ENCODE measurements around the gene CLDN19.

The CLDN19 gene

DNA sequence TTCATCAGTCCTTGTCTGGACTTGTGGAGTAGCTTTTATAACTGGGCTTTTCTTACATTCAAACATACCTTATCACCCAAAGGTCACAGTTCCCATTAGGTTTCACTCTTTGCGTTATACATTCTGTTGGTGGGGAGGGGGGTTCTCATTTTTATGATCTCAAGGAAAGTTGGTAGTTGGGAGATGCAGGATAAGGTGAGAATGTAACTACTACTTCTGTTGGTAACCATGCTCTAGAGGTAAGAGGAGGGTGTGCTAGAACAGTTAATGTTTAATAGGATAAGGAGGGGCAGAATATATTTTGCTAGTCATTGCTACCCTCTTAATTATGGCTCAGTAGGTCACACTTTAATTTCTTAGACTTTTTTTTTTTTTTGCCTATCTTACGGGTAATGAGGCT lies 47.1 kb downstream of the CLDN19 start:
- DNase-seq = no peak

DNA sequence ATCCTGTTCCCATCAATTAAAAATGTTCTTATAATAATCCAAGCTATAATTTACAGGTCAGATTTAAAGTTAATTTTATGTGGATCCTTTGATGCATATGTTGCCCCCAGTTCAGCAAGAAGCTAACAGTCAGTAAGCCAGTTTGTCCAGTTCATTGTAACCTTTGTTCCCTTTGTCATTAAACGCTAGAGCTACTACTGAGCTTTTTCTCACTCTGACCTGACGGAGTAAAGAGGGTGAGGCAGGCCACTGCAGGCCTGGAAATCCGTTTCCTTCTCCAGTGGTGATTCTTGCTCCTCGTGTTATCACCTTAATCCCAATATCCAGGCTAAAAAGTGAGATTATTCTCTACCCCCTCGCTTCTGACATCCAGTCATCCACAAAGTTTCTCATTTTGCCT lies 47.6 kb downstream of the CLDN19 start:
- DNase-seq = no peak

DNA sequence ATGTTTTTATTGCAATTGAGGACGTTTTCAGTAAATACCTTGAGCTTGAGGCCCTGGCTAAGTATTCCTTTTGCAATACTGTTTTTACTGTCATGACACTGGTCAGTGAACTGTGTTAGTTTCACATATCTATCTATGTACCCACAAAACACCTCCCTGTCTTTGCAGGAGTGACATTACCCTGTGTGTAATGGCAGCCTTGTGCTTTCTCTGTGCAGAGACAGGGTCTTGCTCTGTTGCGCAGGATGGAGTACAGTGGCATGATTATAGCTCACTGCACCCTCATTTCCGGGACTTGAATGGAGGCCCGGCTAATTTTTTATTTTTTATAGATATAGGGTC lies 48.9 kb downstream of the CLDN19 start:
- DNase-seq = no peak

DNA sequence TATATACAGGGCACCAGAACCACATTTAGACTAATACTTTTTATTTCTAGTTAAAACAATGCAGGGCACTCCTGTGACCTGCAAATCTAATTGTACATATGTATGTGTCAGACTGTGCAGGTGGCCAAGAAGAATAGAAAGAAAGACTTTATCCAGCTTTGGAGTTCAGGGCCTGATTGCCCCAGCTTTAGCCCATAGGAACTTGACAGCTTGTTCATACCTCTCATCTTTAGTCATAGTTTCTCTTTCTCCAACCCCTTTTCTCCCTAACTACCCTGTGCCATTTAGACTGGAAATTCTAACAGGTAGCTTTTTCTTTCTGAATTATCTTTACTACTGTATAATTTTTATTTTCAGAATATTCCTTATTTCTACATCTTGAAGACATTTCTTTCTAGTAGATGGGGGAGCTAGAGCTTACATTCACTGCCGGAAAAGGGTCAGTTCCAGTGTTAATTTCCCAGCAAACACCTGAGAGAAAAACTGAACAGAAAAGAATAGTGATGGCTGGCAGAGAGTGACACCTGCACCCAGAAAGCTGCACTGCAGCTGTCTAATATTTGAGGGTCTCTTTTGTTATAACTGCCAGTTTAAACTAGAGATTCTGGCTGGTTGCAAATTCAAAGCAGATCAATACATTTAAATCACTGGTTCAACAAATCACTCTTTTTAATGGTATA lies 49.4 kb downstream of the CLDN19 start:
- no peak for DNase-seq

DNA sequence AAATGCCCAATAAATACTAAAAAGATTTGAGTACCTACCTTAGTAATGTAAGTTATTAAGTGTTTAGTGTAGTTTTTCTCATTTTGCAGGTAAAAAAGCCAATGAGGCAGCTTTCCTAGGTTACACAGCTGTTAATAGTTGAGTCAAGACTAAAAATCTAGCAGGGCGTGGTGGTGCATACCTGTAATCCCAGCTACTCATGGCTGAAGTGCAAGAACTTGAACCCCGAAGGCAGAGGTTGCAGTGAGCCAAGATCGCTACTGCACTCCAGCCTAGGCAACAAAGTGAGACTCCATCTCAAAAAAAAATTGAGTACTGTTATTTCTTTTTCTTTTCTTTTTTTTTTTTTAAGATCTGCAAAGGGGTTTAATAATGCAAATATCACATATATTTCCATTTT lies 50.1 kb downstream of the CLDN19 start:
- no peak for DNase-seq

DNA sequence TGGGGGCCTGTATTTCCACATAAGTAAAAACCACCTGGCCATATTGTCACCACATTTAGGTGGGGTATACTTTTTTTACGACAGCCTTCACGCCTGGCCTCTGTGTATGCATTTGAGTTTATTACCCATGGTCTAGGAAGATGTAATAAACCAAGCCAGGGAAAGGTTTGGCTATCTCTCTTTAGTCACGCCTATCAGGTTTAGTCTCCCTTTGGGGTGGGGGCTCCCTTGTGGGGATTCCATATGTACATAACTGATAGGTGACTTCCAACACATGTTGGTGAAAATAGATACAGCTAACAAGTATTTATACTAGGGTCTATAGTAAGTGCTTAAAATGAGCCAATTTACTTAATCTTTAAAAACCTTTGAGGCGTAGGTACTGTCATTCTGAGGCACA lies 53.6 kb downstream of the CLDN19 start:
- no peak for DNase-seq

DNA sequence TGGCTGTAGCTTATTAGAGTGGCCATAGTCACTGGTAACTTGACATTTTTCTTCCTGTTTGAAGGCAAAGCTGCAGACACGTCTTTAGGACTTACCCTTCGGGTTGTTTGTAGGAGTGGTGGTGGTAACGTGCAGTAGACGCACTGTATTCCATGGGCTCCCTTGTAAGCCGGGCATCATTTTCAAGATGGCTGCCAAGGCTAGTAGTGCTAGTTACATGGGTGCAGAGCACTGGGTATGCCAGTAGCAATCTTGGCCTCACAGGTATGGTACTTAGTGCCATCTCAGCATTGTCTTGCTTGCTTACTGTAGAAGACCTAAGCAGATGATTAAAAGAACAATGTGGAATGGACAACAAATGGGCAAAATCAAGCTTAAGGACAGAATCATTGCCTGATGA lies 55.9 kb downstream of the CLDN19 start:
- no peak for DNase-seq
